ENCODE data around the gene LRRC36. TPM values are rescaled to one million over a fixed set of nuclear protein-coding genes. Genes with fewer than 3 reads are reported as not detected.

LRRC36 gene
- total RNA-seq, 1 experiment from 2014 or later: 1.1 TPM

GRCh38 chr16:67426950-67427349 lies 100.3 kb downstream of the LRRC36 start:
- in situ Hi-C loops (cut with HindIII; ENCODE audit: low pct_unique_long_range_greater_than_20kb, low sequenced_read_pairs): no loop called here

GRCh38 chr16:67428146-67428731 lies 101.6 kb downstream of the LRRC36 start:
- in situ Hi-C loops (cut with HindIII; ENCODE audit: low pct_unique_long_range_greater_than_20kb, low sequenced_read_pairs): no loop called here
- peak; percentile 79 for DNase-seq (ENCODE audit: low read depth, low spot score)

More at GRCh38 chr16:67426950-67427349, 100.3 kb downstream of the LRRC36 start:
- DNase-seq (ENCODE audit: low read depth, low spot score): no peak

GRCh38 chr16:67429053-67429798 lies 102.6 kb downstream of the LRRC36 start:
- in situ Hi-C loops (cut with HindIII; ENCODE audit: low pct_unique_long_range_greater_than_20kb, low sequenced_read_pairs): no loop called here
- DNase-seq (ENCODE audit: low read depth, low spot score): no peak

- DNase-seq (ENCODE audit: low read depth, low spot score): no peak
- in situ Hi-C loops (cut with HindIII; ENCODE audit: low pct_unique_long_range_greater_than_20kb, low sequenced_read_pairs): no loop called here
These were observed 103.3 kb downstream of the LRRC36 start for GRCh38 chr16:67429799-67430503.

GRCh38 chr16:67430504-67430976 lies 103.9 kb downstream of the LRRC36 start:
- no peak for DNase-seq (ENCODE audit: low read depth, low spot score)
- in situ Hi-C loops (cut with HindIII; ENCODE audit: low pct_unique_long_range_greater_than_20kb, low sequenced_read_pairs): no loop called here

- peak; percentile 34 for DNase-seq (ENCODE audit: low read depth, low spot score)
- in situ Hi-C loops (cut with HindIII; ENCODE audit: low pct_unique_long_range_greater_than_20kb, low sequenced_read_pairs): no loop called here
These were observed 104.6 kb downstream of the LRRC36 start, which contains the start of gene HSD11B2 for GRCh38 chr16:67430977-67431774. Gene HSD11B2, plus strand, starts transcription at chr16:67431121. Its CDS starts 128 bp downstream, at chr16:67431249.

- no peak for DNase-seq (ENCODE audit: low read depth, low spot score)
- in situ Hi-C loops (cut with HindIII; ENCODE audit: low pct_unique_long_range_greater_than_20kb, low sequenced_read_pairs): no loop called here
These were observed 105.3 kb downstream of the LRRC36 start for GRCh38 chr16:67431775-67432505.

- in situ Hi-C loops (cut with HindIII; ENCODE audit: low pct_unique_long_range_greater_than_20kb, low sequenced_read_pairs): no loop called here
- no peak for DNase-seq (ENCODE audit: low read depth, low spot score)
These were observed 105.9 kb downstream of the LRRC36 start for GRCh38 chr16:67432506-67432890.

GRCh38 chr16:67433131-67433719 lies 106.6 kb downstream of the LRRC36 start:
- in situ Hi-C loops (cut with HindIII; ENCODE audit: low pct_unique_long_range_greater_than_20kb, low sequenced_read_pairs): no loop called here
- no peak for DNase-seq (ENCODE audit: low read depth, low spot score)

Small RNA genes within 50 kb of the gene (small RNA-seq; reads per million reads assigned to genes)
- gene RNU1-123P: 0 reads per million in 2 experiments

Other genes starting within 250 kb of the LRRC36 start
- 17.1 and 18.8 TPM in 2 replicates for gene PHAF1, start 216.9 kb upstream of the LRRC36 start, total RNA-seq (2014; rRNA removed; shearing (Covaris generic))
- 0.92 and 2.0 TPM in 2 replicates for gene B3GNT9, start 175.8 kb upstream of the LRRC36 start, total RNA-seq (2014; rRNA removed; shearing (Covaris generic))
- gene TRADD, start 166.9 kb upstream of the LRRC36 start, total RNA-seq (2014; rRNA removed; shearing (Covaris generic)): 18.3 and 21.1 TPM in 2 replicates
- gene FBXL8, start 166.9 kb upstream of the LRRC36 start, total RNA-seq (2014; rRNA removed; shearing (Covaris generic)): 5.1 and 6.4 TPM in 2 replicates
- 28.7 and 40.9 TPM in 2 replicates for gene HSF4, start 162.1 kb upstream of the LRRC36 start, total RNA-seq (2014; rRNA removed; shearing (Covaris generic))
- 7.8 and 13.2 TPM in 2 replicates for gene NOL3, start 156.3 kb upstream of the LRRC36 start, total RNA-seq (2014; rRNA removed; shearing (Covaris generic))
- 3.9 and 4.4 TPM in 2 replicates for gene MATCAP1, start 142.9 kb upstream of the LRRC36 start, total RNA-seq (2014; rRNA removed; shearing (Covaris generic))
- gene EXOC3L1, start 136.7 kb upstream of the LRRC36 start, total RNA-seq (2014; rRNA removed; shearing (Covaris generic)): not detected in 2 replicates
- 50.8 and 73.6 TPM in 2 replicates for gene E2F4, start 134.7 kb upstream of the LRRC36 start, total RNA-seq (2014; rRNA removed; shearing (Covaris generic))
- gene ELMO3, start 127.7 kb upstream of the LRRC36 start, total RNA-seq (2014; rRNA removed; shearing (Covaris generic)): 0.61 and 0.90 TPM in 2 replicates
- 60.7 and 75.5 TPM in 2 replicates for gene TMEM208, start 99.7 kb upstream of the LRRC36 start, total RNA-seq (2014; rRNA removed; shearing (Covaris generic))
- 10.5 and 11.3 TPM in 2 replicates for gene FHOD1, start 79.3 kb upstream of the LRRC36 start, total RNA-seq (2014; rRNA removed; shearing (Covaris generic))
- gene SLC9A5, start 77.8 kb upstream of the LRRC36 start, total RNA-seq (2014; rRNA removed; shearing (Covaris generic)): 0.21 and 0.37 TPM in 2 replicates
- gene PLEKHG4, start 47.3 kb upstream of the LRRC36 start, total RNA-seq (2014; rRNA removed; shearing (Covaris generic)): 10.5 and 12.9 TPM in 2 replicates
- 0.19 TPM in 1 of 2 replicates, not detected in the other for gene KCTD19, start 74 bp upstream of the LRRC36 start, total RNA-seq (2014; rRNA removed; shearing (Covaris generic))
- 0.16 and 0.55 TPM in 2 replicates for gene TPPP3, start 66.7 kb downstream of the LRRC36 start, total RNA-seq (2014; rRNA removed; shearing (Covaris generic))
- gene ZDHHC1, start 89.7 kb downstream of the LRRC36 start, total RNA-seq (2014; rRNA removed; shearing (Covaris generic)): 6.0 and 8.5 TPM in 2 replicates
- gene HSD11B2, start 104.3 kb downstream of the LRRC36 start, total RNA-seq (2014; rRNA removed; shearing (Covaris generic)): 0.32 TPM in 1 of 2 replicates, not detected in the other
- gene ATP6V0D1, start 154.3 kb downstream of the LRRC36 start, total RNA-seq (2014; rRNA removed; shearing (Covaris generic)): 145 and 151 TPM in 2 replicates
- not detected in 2 replicates for gene AGRP, start 156.7 kb downstream of the LRRC36 start, total RNA-seq (2014; rRNA removed; shearing (Covaris generic))
- 3.6 and 9.4 TPM in 2 replicates for gene RIPOR1, start 202.0 kb downstream of the LRRC36 start, total RNA-seq (2014; rRNA removed; shearing (Covaris generic))
- 25.9 and 26.4 TPM in 2 replicates for gene CTCF, start 235.7 kb downstream of the LRRC36 start, total RNA-seq (2014; rRNA removed; shearing (Covaris generic))

All from SK-MEL-5 (cell line).